HG03025 (cell line): ENCODE results near the gene RARA.

Experiments
- ATAC-seq: cut with Tn5 transposase; IDR thresholded peaks from one replicate; pipeline ENCODE4 v1.9.1; 2021; ENCODE audit warnings: mild to moderate bottlenecking, moderate library complexity; ENCODE audit not compliant: unreplicated experiment, low FRiP score

Gene RARA

DNA sequence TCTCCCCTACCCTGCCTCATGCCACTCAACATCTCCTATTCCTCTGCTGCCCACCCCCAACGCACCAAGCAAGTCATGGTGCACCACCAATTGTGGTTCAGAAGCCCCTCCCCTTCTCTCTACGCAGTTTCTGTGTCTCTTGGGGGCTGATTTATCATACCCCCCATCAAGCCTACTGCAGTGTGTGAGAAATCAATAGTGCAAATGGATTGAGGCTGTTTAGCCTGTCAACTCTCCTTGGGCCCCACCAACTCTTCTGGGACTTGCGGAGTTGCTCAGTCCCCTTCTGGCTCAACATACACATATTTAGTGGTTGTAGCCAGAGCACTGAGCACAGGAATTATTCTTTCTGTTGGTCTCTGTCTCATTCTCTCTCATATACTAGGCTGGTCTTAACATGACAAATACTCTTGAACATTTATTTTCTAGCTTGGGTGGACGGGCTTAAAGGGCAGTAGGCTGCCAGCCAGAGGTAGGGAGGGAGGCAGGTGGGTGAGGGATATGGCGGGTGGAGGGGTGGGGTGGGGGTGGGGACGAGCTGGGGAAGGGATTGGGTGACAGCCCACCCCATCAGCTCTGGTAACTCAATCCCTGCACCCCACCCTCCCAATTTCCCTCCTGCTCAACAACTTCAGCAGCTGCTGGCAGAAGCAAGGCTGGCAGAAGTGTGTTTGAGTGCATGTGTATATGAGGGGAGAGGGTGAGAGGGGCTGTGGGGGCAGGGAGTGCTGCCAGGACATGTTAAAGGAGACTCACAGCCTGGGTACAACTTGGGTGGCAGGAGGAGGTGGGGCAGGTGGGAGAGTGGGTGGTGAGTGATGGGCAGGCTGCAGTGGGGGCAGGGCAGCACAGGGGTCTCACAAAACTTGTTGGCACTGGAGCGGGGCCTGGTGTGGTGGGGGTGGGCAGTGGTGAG lies 4.9 kb downstream of the RARA start:
- ATAC-seq: no peak

DNA sequence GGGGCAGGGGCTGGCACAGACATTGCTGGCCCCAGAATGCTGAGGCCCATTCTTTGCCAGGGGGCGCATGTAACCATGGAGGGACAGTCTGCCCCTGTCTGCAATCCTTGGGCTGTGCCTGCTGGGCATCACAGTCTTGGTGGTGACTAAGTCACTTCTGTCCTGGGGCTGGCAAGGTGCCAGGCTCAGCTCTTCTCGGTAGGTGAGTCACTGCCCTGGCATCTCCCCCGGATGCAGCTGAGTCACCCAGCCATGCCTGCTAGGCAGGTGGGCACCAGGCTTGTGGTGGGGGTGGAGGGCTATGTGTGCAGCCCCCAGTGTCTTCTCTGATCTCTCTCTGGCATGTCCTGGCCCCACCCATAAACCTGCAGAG lies 5.6 kb downstream of the RARA start:
- no peak for ATAC-seq

DNA sequence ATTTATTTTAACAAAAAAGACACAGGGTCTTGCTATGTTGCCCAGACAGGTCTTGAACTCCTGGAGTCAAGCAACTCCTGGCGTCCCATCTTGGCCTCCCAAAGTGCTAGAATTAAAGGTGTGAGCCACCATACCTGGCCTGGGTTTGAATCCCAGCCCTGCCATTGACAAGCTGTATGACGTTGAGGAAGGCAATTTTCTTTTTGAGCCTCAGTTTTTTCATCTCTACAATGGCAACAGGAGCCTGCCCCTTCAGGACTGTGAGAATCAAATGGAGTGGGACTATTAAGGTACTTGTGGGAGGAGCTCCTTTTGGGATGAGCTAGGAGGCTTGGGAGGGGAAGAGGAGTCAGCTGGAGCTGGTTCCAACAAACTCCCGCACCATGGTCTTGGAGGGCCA lies 6.2 kb downstream of the RARA start:
- ATAC-seq: no peak

DNA sequence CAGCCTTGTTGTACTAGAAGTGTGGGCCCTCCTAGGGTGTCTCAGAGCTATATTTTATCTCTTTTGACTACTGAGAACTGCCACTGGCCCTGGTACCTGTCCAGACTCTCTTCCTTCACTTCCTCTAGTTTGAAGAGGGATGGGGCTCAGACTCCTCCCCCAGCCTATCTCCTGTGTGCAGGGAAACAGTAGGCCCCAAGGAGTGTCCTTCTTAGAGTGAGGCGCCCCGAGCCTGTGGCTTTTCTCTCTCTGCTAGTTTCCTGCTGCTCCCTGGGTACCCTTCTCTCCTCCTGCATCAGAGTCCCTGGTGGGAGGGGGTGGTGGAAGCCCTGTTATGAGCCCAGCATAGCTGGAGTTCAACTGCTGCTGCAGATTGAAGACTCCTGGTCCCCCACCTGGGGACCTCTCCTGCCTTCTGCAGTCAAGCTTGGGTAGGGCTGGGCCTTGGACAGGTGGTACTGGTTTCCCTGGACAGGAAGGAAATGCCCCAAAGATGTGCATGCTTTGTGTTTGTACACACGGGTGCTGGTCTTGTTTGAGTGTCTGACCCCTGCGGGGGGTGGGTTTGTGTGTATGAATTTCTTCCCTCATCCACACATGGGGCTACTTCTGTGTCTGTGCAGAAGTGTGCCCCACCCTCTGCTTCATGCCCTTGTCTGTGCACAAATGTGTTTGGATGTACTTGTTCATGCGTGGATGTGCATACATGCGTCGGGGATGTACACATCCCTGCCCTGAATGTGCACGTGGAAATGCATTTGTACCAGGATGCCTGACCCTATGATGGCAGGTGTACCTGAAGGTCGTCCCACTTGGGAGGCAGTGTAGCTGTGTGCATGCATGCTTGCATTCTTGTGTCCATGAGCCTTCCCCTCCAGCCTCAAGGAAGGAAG lies 6.9 kb downstream of the RARA start:
- no peak for ATAC-seq

DNA sequence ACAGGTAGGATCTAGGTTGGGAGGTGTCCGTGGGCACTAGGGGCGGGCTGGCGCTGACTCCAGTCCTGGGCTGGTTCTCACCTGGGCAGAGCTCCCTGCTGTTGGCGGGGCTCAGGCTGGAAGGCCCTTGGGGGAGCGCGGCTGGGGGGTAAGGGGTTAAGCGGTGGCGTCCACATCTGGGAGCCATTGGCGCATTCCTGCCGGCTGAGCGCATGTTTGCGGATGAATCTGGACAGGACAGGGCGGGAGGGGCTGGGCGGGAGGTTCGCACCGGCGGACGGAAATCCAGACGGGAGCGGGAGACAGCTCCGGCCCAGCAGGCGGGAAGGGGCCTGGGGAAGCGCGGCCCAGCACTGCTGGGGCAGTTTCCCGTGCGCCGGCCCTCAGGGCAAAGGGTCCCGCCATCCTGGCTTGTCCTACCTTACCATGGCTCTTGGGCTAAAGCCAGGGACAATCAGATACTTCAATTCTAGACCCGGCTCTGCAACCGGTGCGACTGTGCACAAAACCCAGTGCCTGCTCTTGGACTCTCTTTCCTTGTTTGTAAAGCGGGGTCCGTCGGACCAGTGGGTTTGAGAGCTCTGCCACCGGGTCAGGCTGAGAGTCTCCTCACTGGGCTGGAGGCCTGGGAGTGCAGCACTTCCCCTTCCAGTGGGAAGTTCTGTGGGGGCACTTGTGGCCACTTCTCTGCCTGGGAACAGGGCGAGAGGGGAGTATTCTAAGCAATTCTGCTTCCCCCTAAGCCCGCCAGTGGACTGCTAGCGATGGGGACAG lies 7.8 kb downstream of the RARA start:
- ATAC-seq: no peak

DNA sequence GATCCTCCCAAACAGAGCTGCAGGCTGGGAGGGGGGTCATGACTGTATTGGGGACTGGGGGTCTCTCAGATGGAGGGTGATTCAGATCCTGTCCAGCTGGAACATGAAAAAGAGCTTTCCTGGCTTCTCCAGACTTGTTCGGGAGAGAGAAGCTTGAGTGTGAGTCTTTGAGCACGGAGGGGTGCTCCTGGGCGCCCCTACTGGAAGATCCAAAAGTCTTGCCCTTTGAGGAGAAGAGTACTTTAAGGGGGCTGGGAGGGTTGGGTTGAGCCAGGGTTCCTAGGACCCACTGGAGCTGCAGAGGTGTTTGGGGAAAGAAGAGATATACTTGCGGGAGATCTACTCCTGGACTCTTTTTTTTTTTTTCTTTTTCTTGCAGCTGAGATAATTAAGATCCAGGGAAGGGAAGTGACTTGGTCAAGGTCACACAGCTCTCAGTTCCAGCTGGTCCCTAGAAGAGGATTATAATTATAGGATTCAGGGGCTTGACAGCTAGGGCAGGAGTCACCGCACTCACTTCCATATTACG lies 8.4 kb downstream of the RARA start:
- no peak for ATAC-seq

DNA sequence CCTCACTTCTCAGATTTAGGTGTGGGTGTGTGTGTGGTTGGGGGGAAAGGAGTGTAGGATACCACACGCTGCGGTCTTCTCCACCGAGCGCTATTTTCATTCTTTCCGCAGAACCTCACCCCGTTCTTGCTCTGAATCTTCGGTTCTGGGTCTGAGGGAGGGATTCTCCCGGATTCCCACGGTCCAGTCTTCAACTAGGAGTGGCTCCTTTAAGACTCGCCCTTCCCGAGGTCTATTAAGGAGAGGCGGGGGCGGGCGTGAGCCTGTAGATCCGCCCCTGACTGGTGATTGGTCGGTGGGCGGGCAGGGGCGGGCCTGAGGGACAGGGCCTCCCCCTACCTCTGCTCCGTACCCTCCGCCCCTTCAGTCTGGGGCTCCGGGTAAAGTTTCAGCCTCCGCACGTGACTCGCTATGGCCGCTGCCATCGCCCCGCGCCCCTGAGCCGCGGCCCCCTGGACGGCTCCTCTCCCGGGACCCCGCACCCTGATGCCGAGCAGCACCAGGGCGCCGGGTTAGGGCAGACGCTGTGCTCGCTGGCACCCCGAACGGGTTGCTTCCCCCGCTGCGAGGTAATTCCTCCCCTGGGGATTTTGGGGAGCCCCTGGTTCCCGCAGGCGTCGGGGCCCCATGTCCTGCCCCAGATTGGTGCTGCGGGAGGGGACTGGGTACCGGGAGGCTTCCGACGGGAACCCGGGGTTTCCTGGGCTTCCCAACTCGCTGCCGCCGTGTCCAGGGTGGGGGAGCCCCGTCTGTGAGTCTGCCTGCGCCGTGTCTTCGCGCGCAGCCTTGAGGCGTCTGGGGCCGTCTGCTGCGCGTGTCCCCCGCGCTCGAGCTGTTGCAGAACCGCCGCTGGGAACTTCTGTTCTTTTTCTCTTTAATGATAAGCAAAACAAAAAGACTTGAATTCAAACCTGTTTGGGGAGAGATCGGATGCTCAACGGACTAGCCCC lies 9.2 kb downstream of the RARA start:
- peak; percentile 43 for ATAC-seq

DNA sequence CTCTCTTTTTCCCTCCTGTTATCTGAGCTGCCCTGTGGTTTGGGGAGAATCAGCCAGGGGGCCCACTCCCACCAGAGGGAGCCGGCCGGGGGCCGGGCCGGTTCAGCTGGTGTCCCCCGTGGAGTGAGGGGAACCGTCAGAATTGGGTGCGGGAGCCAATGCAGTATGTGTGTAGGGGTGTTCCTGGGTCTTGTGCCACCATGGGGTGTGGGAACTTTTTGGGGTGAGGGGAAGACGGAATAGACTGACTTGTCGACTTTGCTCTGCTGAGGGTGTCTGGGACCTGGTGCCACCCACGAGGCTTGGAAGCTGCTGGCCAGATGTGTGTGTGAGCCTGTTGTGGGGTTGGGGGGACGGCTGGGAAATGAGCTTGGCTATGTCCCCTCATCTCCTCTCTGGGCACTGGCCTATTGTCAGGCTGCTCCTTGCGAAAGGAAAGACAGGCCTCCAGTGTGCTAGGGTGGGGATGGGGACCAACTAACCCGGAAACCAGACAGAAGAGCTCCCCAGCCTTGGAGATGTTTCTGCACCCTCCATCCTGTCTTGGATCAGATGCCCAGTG lies 9.9 kb downstream of the RARA start:
- no peak for ATAC-seq

DNA sequence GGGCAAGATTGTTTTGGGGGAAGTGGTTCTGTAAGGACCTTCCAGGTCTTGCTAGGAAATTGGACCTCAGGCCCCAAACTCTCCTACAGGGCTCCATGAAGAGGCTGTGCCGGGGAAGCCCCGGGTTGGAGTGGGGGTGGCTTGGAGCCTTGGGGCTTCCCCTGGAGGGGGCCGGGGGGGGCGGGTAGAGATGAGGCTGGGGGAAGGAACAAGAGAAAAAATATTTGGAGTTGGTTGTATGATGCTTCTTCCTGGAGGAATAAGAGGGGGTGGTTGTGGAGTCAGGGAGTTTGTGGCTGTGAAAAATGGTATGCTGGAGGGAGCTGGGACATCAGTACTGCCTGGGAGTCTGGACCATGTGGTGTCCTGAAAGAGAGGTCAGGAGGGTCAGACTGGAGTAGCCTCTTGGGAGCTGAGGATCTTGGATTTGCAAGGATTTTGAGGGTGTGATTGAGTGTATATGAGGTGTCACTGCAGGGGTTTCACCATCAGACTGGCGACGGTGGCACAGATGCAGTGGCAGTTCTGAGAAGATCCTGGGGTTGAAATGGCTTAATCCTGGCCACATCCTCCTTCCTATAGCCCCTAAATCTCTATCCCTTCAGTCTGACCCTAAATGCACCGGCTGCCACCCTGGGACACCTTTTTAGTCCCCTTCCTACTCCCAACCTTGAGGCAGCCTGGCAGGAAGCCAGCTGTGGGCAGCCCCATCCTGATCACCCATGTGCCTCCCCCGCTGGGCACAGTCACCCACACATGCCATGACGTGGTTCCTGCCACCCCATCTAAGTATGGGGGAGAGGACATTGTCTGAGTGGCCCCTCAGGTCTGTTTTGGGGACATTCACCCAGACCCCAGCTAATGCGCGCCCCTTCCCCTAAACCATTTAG lies 10.9 kb downstream of the RARA start:
- ATAC-seq: no peak

DNA sequence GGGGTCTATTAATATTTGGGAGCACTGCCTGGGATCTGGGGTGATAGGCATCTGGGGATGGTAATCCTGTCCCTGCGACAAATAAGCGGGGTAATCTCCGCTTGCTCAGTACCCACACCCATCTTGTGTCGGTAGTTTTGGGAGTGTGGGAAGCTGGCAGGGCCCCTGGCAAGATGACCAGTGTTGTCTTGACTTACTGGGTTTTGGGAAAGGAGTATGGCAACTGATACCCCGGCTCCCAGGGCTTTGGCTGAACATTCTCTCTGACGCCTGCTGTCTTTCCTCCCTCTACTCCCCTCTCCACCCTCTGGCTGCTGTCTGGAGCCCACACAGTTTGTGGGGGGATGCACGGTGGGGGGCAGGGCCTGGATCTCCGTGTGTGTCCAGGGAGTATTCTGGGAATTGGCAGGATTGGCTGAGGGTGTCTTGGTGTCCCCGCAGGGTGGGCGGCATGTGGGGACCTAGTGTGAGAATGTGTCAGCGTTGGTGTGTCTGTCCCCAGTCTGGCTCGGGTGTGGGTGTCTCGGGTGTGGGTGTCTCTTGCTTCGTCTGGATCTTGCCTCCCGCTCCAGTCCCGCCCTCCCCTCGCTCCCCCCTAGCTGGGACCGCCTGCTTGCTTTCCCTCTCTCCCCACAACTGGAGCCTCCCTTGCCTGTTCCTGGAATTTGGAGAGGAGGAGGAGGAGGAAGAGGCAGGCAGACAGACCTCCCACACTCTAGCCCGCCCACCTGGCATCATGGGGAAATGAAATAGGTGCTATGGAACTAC lies 12.0 kb downstream of the RARA start:
- ATAC-seq: no peak

DNA sequence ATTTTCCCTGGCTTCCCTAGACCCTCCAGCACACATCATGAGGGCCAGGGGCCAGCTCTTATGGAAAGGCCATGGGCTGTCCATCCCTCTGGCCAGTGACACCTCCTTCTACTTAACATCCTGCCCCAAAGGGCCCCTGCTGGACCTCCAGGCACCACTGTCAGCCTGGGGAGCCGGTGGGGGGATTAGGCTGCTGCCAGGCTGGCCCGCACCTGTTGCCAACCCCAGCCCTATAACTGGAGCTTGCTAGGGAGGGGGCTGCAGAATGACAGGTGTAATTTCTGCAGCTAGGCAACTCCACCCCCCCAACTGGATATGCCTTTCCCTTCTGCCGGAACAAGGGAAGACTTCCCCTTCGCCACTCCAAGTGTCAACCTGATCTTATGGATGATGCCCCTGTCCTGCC lies 12.5 kb downstream of the RARA start:
- ATAC-seq: no peak

DNA sequence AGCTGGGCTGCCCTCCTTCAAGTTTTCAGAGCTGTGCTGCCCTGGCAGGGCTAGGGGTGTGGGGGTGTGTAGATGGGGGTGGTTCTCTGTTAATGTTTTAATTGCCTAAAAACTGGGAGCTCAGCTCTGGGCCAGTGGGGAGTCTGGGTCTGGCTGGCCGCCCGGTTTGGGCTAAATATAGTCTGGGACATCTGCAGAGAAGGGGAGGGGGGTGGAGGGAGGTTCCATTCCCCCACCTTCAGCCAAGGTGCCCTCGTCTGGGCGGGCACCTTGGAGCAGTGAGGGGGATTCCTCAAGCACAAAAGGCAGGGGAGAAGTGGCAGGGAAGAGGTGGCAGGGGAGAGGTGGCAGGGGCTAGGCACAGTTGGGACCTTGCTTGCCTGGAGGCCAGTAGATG lies 13.0 kb downstream of the RARA start:
- no peak for ATAC-seq

DNA sequence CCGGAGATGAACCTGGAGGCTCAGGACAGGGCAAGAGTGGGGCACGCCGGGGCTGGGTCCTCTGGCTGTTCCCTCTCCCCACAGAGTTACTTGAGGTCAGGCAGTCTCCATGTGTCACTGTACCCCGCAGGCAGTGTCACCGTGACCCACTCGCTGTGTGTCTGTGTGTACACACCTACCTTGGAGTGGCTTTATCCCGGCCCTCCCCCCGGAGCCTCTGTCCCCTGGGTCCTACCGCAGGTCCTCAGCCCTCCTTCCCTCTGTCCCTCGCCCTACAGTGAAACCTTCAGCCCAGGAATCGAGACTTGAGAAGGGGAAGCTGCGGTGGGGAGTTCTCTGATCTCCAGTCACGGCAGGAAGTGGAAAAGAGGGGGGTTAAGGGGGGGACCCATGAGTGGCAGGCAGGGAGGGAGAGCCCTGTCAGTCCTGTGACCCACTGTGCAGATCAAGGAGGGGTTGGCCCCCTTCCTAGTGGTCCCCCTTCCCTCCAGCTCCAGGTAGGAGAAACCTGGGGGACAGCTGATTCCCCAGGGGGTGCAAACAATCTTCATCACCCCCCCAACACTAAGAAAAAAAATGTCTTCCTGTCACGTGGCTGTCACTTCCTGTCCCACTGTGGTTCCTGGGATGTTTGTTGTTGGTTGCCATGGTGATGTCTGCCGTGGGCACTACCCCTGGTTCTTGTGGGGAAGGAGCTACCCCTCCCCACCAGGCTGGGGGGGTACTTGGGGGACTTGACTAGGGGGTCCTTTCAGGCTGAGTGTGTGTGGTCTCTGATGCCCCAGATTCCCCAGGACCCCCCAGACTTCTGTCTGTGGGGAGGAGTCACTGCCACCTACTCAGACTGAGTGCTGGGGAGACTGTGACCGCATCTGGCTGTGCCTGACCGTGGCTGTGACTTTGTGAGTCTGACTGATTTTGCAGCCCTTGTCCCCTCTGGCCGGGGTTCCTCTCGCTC lies 13.7 kb downstream of the RARA start:
- ATAC-seq: peak; percentile 38

DNA sequence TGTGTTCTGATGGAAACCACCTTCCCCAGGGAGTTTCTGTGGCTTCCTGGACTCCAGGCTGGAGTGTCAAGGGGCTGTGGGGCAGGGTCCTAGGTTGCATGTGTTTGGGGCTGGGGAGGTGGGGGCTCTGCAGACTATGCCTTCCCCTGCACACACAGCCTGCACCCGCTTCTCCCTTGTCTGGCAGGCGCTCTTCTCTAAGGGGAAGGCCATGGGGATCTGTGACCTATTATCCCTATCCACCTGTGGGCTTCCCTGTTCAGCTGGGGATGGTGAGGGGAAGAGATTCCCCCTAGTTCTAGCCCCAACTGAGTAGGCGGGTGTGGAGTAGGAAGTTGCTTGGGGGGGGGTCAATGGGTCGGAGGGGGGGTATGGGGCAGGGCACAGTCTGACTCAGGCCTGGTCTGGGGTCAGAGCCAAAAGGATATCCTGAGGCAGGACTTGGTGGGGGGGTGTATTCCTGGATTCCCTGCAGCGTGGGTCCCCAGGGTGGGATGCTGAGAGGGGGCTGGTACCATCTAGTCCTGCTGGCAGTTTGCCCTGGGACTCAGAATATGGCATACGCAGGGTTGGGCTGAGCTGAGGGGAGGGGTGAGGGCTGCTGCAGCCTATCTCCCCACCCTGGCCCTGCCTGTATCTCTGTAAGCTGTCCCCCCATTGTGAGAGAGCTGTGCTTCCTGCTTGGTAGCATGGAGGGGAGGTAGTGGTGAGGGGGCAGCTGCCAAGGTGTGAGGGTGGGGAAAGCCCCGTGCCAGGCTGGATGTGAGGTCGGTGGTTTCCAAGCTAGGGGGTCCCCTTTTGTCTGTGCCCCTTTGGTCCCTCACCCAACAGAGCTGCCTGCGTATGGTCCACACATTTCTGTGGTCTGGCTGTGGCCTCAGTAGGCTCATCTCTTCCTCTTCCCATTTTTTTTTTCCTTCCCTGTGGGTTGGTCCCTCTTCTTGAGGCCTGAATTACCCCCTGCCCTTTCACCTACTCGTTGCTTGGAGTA lies 14.7 kb downstream of the RARA start:
- ATAC-seq: no peak
